ENCODE results near the gene ICAM1. TPM values are rescaled to one million over a fixed set of nuclear protein-coding genes. Genes with fewer than 3 reads are reported as not detected.
A peak's percentile ranks its signal among the peaks of the same experiment; 100 is the strongest.

ICAM1 gene
- total RNA-seq, 1 donor from 2014 or later: 0.80 TPM

- H3K4me3 ChIP-seq: peak within 1 kb of the TSS; percentile 71
- peak within 1 kb of the TSS; percentile 79 for H2AFZ ChIP-seq (replicated peaks)
- peaks cover 22% of the 10 kb centered on the region for H3K4me1 Mint-ChIP-seq
- H3K9ac ChIP-seq: peak within 1 kb of the TSS; percentile 81
- peak; percentile 99 for DNase-seq (ENCODE audit: low spot score)
- H3K4me2 ChIP-seq: peak within 1 kb of the TSS; percentile 90
- peaks cover 7% of the 10 kb centered on the region for H3K27me3 ChIP-seq
- H3K27ac Mint-ChIP-seq: peak within 1 kb of the TSS; percentile 97
- H3K4me3 Mint-ChIP-seq: peak within 1 kb of the TSS; percentile 98
- H3K4me1 ChIP-seq: peaks cover 16% of the 10 kb centered on the region
- H3K27me3 Mint-ChIP-seq (ENCODE audit: insufficient read depth, low read depth): peaks cover 7% of the 10 kb centered on the region
- H3K27ac ChIP-seq: peak within 1 kb of the TSS; percentile 88
- TF ChIP-seq EZH2 (IDR thresholded peaks at IDR 0.05): no peak
- no peak for TF ChIP-seq EZH2phosphoT487 (IDR thresholded peaks at IDR 0.05)
- no peak for TF ChIP-seq CTCF (IDR thresholded peaks at IDR 0.05)
- no peaks in the 10 kb centered on the region for H3K9me3 Mint-ChIP-seq
- H3K36me3 Mint-ChIP-seq: peaks cover 4% of the 10 kb centered on the region
- no peaks in the 10 kb centered on the region for H3K9me3 ChIP-seq (ENCODE audit: low read depth)
- H3K36me3 ChIP-seq: no peaks in the 10 kb centered on the region
- peaks cover 38% of the 10 kb centered on the region for H3K79me2 ChIP-seq (ENCODE audit: low read depth)
- H3F3A ChIP-seq (ENCODE audit: low read depth): peaks cover 10% of the 10 kb centered on the region
- H4K20me1 ChIP-seq (ENCODE audit: low read depth): peaks cover 52% of the 10 kb centered on the region
These were observed 62.2 kb downstream of the ICAM1 start, which contains the start of gene RAVER1 for GRCh38 chr19:10332965-10333757. Gene RAVER1 (minus strand): TSS chr19:10333529. CDS start chr19:10333507, 22 bp downstream.

- Histone ChIP-seq H3K4me1 (peaks cover 16% of the 10 kb centered on the region), H3K27me3 (peaks cover 7% of the 10 kb centered on the region), H2AFZ (replicated peaks) (peak overlapping the region; percentile 70), H3K36me3 (no peaks in the 10 kb centered on the region), H3F3A (ENCODE audit: low read depth) (peaks cover 10% of the 10 kb centered on the region), H4K20me1 (ENCODE audit: low read depth) (peaks cover 50% of the 10 kb centered on the region), H3K9me3 (ENCODE audit: low read depth) (no peaks in the 10 kb centered on the region), H3K4me2 (peak overlapping the region; percentile 81), H3K79me2 (ENCODE audit: low read depth) (peaks cover 38% of the 10 kb centered on the region), H3K4me3 (peak overlapping the region; percentile 71), H3K27ac (no peak overlapping the region), H3K9ac (no peak overlapping the region)
- DNase-seq (ENCODE audit: low spot score): peak; percentile 33
- no peaks in the 10 kb centered on the region for H3K9me3 Mint-ChIP-seq
- H3K36me3 Mint-ChIP-seq: peaks cover 4% of the 10 kb centered on the region
- TF ChIP-seq EZH2phosphoT487 (IDR thresholded peaks at IDR 0.05) (no peak), CTCF (IDR thresholded peaks at IDR 0.05) (no peak)
- peak overlapping the region; percentile 98 for H3K4me3 Mint-ChIP-seq
- peaks cover 22% of the 10 kb centered on the region for H3K4me1 Mint-ChIP-seq
- peak overlapping the region; percentile 97 for H3K27ac Mint-ChIP-seq
- H3K27me3 Mint-ChIP-seq (ENCODE audit: insufficient read depth, low read depth): peaks cover 8% of the 10 kb centered on the region
These were observed 63.1 kb downstream of the ICAM1 start for GRCh38 chr19:10333758-10334587.

- Histone ChIP-seq H3K9me3 (ENCODE audit: low read depth) (no peaks in the 10 kb centered on the region), H3K27me3 (peaks cover 7% of the 10 kb centered on the region), H4K20me1 (ENCODE audit: low read depth) (peaks cover 42% of the 10 kb centered on the region), H3K79me2 (ENCODE audit: low read depth) (peaks cover 32% of the 10 kb centered on the region), H3F3A (ENCODE audit: low read depth) (peaks cover 10% of the 10 kb centered on the region), H3K4me1 (peaks cover 16% of the 10 kb centered on the region), H2AFZ (replicated peaks) (peak overlapping the region; percentile 59), H3K27ac (no peak overlapping the region), H3K4me3 (peak overlapping the region; percentile 71), H3K36me3 (no peaks in the 10 kb centered on the region), H3K4me2 (peak overlapping the region; percentile 81), H3K9ac (no peak overlapping the region)
- DNase-seq (ENCODE audit: low spot score): peak; percentile 93
- Mint-ChIP-seq H3K27ac (peak overlapping the region; percentile 57), H3K36me3 (peaks cover 3% of the 10 kb centered on the region), H3K9me3 (no peaks in the 10 kb centered on the region), H3K4me1 (peaks cover 22% of the 10 kb centered on the region), H3K4me3 (peak overlapping the region; percentile 98), H3K27me3 (ENCODE audit: insufficient read depth, low read depth) (peaks cover 10% of the 10 kb centered on the region)
- TF ChIP-seq CTCF (IDR thresholded peaks at IDR 0.05) (peak; percentile 24), EZH2phosphoT487 (IDR thresholded peaks at IDR 0.05) (no peak)
These were observed 63.9 kb downstream of the ICAM1 start for GRCh38 chr19:10334588-10335351.

All from neural progenitor cell (in vitro differentiated cells).